ENCODE results near the gene GPC6.

DNA sequence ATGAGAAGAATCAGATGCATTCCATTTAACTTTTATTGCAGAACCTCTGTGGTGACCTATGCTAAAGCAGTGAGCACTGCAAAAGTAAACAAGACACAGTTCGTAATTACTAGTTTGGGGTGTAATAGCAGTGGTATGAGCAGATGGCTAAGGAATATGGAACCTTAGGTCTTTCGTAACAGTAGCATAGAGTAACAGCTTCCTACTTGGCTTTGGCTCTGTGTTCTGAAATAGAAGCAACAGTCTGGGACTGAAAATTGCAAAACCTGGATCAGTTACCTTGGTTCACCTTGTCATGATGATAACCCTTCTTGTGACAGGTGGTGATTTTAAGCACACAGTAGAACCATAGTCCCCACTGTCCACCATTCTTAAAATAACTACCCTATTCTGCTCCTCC is 303.4 kb downstream of the GPC6 start:
- TF ChIP-seq, protein P1, sequence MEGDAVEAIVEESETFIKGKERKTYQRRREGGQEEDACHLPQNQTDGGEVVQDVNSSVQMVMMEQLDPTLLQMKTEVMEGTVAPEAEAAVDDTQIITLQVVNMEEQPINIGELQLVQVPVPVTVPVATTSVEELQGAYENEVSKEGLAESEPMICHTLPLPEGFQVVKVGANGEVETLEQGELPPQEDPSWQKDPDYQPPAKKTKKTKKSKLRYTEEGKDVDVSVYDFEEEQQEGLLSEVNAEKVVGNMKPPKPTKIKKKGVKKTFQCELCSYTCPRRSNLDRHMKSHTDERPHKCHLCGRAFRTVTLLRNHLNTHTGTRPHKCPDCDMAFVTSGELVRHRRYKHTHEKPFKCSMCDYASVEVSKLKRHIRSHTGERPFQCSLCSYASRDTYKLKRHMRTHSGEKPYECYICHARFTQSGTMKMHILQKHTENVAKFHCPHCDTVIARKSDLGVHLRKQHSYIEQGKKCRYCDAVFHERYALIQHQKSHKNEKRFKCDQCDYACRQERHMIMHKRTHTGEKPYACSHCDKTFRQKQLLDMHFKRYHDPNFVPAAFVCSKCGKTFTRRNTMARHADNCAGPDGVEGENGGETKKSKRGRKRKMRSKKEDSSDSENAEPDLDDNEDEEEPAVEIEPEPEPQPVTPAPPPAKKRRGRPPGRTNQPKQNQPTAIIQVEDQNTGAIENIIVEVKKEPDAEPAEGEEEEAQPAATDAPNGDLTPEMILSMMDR (conservative IDR thresholded peaks at IDR 0.05; ENCODE audit: low read length) = no peak
- no peak for TF ChIP-seq EZH2phosphoT487 (IDR thresholded peaks at IDR 0.05; ENCODE audit: borderline replicate concordance, low read depth, low read length)

Data from OCI-LY7 (cell line).